GM19351 (cell line): ENCODE measurements around the gene SETDB2.

Source experiments
- ATAC-seq: cut with Tn5 transposase; IDR thresholded peaks from one replicate; pipeline ENCODE4 v1.9.1; 2021; ENCODE audit warnings: mild to moderate bottlenecking, moderate library complexity; ENCODE audit not compliant: unreplicated experiment

The SETDB2 gene

GRCh38 chr13:49428041-49428763 is 15.9 kb upstream of the SETDB2 start:
- no peak for ATAC-seq

GRCh38 chr13:49429121-49429520 is 15.0 kb upstream of the SETDB2 start:
- no peak for ATAC-seq

- no peak for ATAC-seq
Observed at GRCh38 chr13:49435992-49436391, 8.1 kb upstream of the SETDB2 start.

- ATAC-seq: no peak
Observed at GRCh38 chr13:49436890-49437289, 7.2 kb upstream of the SETDB2 start.

GRCh38 chr13:49437705-49438104 is 6.4 kb upstream of the SETDB2 start:
- no peak for ATAC-seq

GRCh38 chr13:49439609-49440008 is 4.5 kb upstream of the SETDB2 start:
- ATAC-seq: no peak

- no peak for ATAC-seq
Observed at GRCh38 chr13:49441312-49441711, 2.8 kb upstream of the SETDB2 start.

GRCh38 chr13:49441846-49442245 is 2.2 kb upstream of the SETDB2 start:
- no peak for ATAC-seq

- no peak for ATAC-seq
Observed at GRCh38 chr13:49443357-49443703, 744 bp upstream of the SETDB2 start.

GRCh38 chr13:49444524-49445395 is 686 bp downstream of the SETDB2 start:
- ATAC-seq: peak; percentile 10

GRCh38 chr13:49446473-49446872 is 2.4 kb downstream of the SETDB2 start:
- no peak for ATAC-seq

GRCh38 chr13:49448753-49449152 is 4.7 kb downstream of the SETDB2 start:
- no peak for ATAC-seq

GRCh38 chr13:49450105-49450819 is 6.2 kb downstream of the SETDB2 start:
- no peak for ATAC-seq

GRCh38 chr13:49452725-49453457 is 8.8 kb downstream of the SETDB2 start:
- ATAC-seq: no peak

GRCh38 chr13:49453465-49453864 is 9.4 kb downstream of the SETDB2 start:
- no peak for ATAC-seq

- peak; percentile 98 for ATAC-seq
Observed at GRCh38 chr13:49454388-49455006, 10.4 kb downstream of the SETDB2 start.

GRCh38 chr13:49455007-49455398 is 10.9 kb downstream of the SETDB2 start:
- no peak for ATAC-seq

- no peak for ATAC-seq
Observed at GRCh38 chr13:49456156-49456555, 12.1 kb downstream of the SETDB2 start.

- no peak for ATAC-seq
Observed at GRCh38 chr13:49457221-49457620, 13.1 kb downstream of the SETDB2 start.

GRCh38 chr13:49459580-49459979 is 15.5 kb downstream of the SETDB2 start:
- ATAC-seq: no peak

GRCh38 chr13:49464085-49464484 is 20.0 kb downstream of the SETDB2 start:
- ATAC-seq: no peak
